NCI-H1417 treated with DMSO at 0.1 percent for 48 hours (cell line): ENCODE data around the gene NAALADL2.

ENCODE experiments used
- DNase-seq: peaks from one replicate; lab custom pipeline; 2025; lab: John Stamatoyannopoulos, UW

NAALADL2 gene

GRCh38 chr3:175852560-175852959 is 993.4 kb downstream of the NAALADL2 start:
- DNase-seq: no peak

DNA sequence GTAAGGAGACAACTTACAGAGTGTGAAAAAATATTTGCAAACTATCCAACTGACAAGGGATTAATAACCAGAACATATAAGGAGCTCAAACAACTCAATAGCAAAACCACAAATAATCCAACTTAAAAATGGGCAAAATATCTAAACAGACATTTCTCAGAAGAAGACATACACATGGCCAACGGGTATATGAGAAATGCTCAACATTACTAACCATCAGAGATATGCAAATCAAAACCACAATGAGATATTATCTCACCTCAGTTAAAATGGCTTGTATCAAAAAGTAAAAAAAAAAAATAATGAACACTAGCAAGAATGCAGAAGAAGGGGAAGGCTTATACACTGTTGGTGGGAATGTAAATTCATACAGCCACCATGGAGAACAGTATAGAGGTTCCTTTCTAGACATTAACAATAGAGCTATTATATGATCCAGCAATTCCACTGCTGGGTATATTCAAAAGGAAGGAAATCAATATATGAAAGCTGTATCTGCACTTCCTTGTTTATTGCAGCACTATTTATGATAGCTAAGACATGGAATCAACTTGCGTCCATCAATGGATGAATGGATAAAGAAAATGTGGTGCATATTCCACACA is 998.6 kb downstream of the NAALADL2 start:
- DNase-seq: no peak
